PC-9 (cell line): ENCODE results near the gene ACAT2. TPM values are rescaled to one million over a fixed set of nuclear protein-coding genes. Genes with fewer than 3 reads are reported as not detected.
"Not testable (repeated sequence)": the region's sequence is repeated elsewhere in the genome, so short reads cannot be mapped to it uniquely, and the experiment has no call there.

ENCODE experiments used
- BruUV-seq: library from RNA; stranded (reverse); fragments of 400-500 nt; replicated peaks from 2 replicates; lab custom pipeline; 2021; lab: Mats Ljungman, UMichigan
- CTCF ChIA-PET: fragments of 300-600 bp; sonication (Branson Sonifier 250); formaldehyde crosslinking; loops from one replicate; lab custom pipeline; 2022; ENCODE audit warnings: antibody characterized with exemption; lab: Charles Lee
- POLR2A ChIA-PET: fragments of 300-600 bp; sonication (Branson Sonifier 250); formaldehyde crosslinking; loops from one replicate; lab custom pipeline; 2022; ENCODE audit warnings: antibody characterized with exemption; ENCODE audit not compliant: unreplicated experiment; lab: Charles Lee
- DNase-seq, 2 experiments: peaks; one replicate each; pipeline versions ENCODE4 v3.0.0 to v3.0.0-alpha.2; 2015 to 2022; ENCODE audit warnings: mixed read lengths in 1 of 2
- H2AFZ ChIP-seq: fragments of 200-600 bp; sonication (generic); 2 replicates; pipeline ENCODE4 v1.8.1; 2017; ENCODE audit warnings: antibody characterized with exemption
- H3F3A ChIP-seq: fragments of 200-600 bp; sonication (generic); 2 replicates; pipeline ENCODE4 v1.8.1; 2017; ENCODE audit warnings: antibody characterized with exemption, mild to moderate bottlenecking, low read depth; ENCODE audit not compliant: insufficient read depth
- H3K27ac ChIP-seq: fragments of 200-600 bp; sonication (generic); 2 replicates; pipeline ENCODE4 v1.6.1; 2016; ENCODE audit warnings: mixed run types
- H3K27me3 ChIP-seq: fragments of 200-600 bp; sonication (generic); 2 replicates; pipeline ENCODE4 v1.6.1; 2016; ENCODE audit warnings: low read depth, mixed run types; ENCODE audit not compliant: insufficient read depth
- H3K36me3 ChIP-seq: fragments of 200-600 bp; sonication (generic); 2 replicates; pipeline ENCODE4 v1.6.1; 2016; ENCODE audit warnings: low read depth, mixed run types
- H3K4me1 ChIP-seq: fragments of 200-600 bp; sonication (generic); replicated peaks from 2 replicates; pipeline ENCODE4 v1.6.1; 2016; ENCODE audit warnings: mixed run types; ENCODE audit not compliant: insufficient read depth
- H3K4me2 ChIP-seq: fragments of 200-600 bp; sonication (generic); 2 replicates; pipeline ENCODE4 v1.6.1; 2017; ENCODE audit warnings: mixed run types
- H3K4me3 ChIP-seq: fragments of 200-600 bp; sonication (generic); 2 replicates; pipeline ENCODE4 v1.6.1; 2016; ENCODE audit warnings: mixed run types
- H3K79me2 ChIP-seq: fragments of 200-600 bp; sonication (generic); 2 replicates; pipeline ENCODE4 v1.6.1; 2017; ENCODE audit warnings: low read depth, mixed run types
- H3K9me2 ChIP-seq: fragments of 200-600 bp; sonication (generic); 2 replicates; pipeline ENCODE4 v1.8.1; 2017; ENCODE audit warnings: mild to moderate bottlenecking; ENCODE audit not compliant: insufficient read depth
- H3K9me3 ChIP-seq: fragments of 200-600 bp; sonication (generic); 2 replicates; pipeline ENCODE4 v1.8.1; 2016; ENCODE audit warnings: low read depth; ENCODE audit not compliant: insufficient read depth
- H4K20me1 ChIP-seq: fragments of 200-600 bp; sonication (generic); 2 replicates; pipeline ENCODE4 v1.8.1; 2017; ENCODE audit not compliant: insufficient read depth
- CTCF ChIP-seq: fragments of 200-600 bp; sonication (generic); conservative IDR thresholded peaks from 2 replicates; pipeline ENCODE4 v1.6.1; 2017; ENCODE audit warnings: mixed run types, antibody characterized with exemption, mild to moderate bottlenecking, moderate library complexity
- EZH2 ChIP-seq: fragments of 200-600 bp; sonication (generic); IDR thresholded peaks from 2 replicates; pipeline ENCODE4 v1.8.0; 2017; ENCODE audit warnings: antibody characterized with exemption, low read depth
- intact Hi-C: fragments of 100-400 bp; cut with micrococcal nuclease; formaldehyde crosslinking; loops from one replicate; pipeline ENCODE4 v1.10.0; 2022; ENCODE audit not compliant: unreplicated experiment
- total RNA-seq: library from RNA; stranded (reverse); gene quantifications from 2 replicates; pipeline ENCODE4 v1.2.3, GENCODE V29; 2021

ACAT2 gene
- total RNA-seq, 1 experiment from 2014 or later: 71.0 TPM

- Histone ChIP-seq H3K4me2 (peak within 1 kb of the TSS; percentile 98), H3K9me3 (no peaks in the 10 kb centered on the region), H2AFZ (peak within 1 kb of the TSS; percentile 93), H3F3A (peaks cover 19% of the 10 kb centered on the region), H3K4me3 (peak within 1 kb of the TSS; percentile 86), H3K79me2 (peaks cover 80% of the 10 kb centered on the region), H3K27me3 (no peaks in the 10 kb centered on the region), H3K4me1 (peaks cover 25% of the 10 kb centered on the region), H3K36me3 (peaks cover 26% of the 10 kb centered on the region), H3K27ac (peak within 1 kb of the TSS; percentile 82), H4K20me1 (peaks cover 32% of the 10 kb centered on the region), H3K9me2 (no peaks in the 10 kb centered on the region)
- TF ChIP-seq CTCF (no peak), EZH2 (no peak)
- intact Hi-C loops: loop anchor here (2.0 kb wide), 1 partner anchor 64 kb away; the partner anchor contains the start of gene WTAP
- POLR2A ChIA-PET: interaction anchor here (0.6 to 0.7 kb wide), 6 partner anchors 11 to 790 kb away, joined by 3 to 10 read pairs (median 3); partner anchors contain the start of genes ACAT2 and RSPH3
- CTCF ChIA-PET: interaction anchor here (0.7 kb wide), 1 partner anchor 17 kb away, joined by 4 read pairs; no protein-coding TSS in a partner anchor
- BruUV-seq: TSS peak; percentile 53
- peak; percentile 74 to 95 for DNase-seq
These were observed 28.5 kb downstream of the ACAT2 start, which contains the start of gene MRPL18 for GRCh38 chr6:159790149-159790955. Gene MRPL18, plus strand, starts transcription at chr6:159790467. Its CDS starts 121 bp downstream, at chr6:159790588.

- H3K27me3 ChIP-seq: no peaks in the 10 kb centered on the region
- peaks cover 15% of the 10 kb centered on the region for H3F3A ChIP-seq
- no peaks in the 10 kb centered on the region for H3K9me2 ChIP-seq
- peaks cover 25% of the 10 kb centered on the region for H3K4me1 ChIP-seq
- peaks cover 73% of the 10 kb centered on the region for H3K79me2 ChIP-seq
- CTCF ChIA-PET: no interaction called here
- H3K4me2 ChIP-seq: peak overlapping the region; percentile 98
- intact Hi-C loops: loop anchor here (2.0 kb wide), 1 partner anchor 64 kb away; the partner anchor contains the start of gene WTAP
- BruUV-seq: no TSS peak
- H3K4me3 ChIP-seq: peak overlapping the region; percentile 86
- no peaks in the 10 kb centered on the region for H3K9me3 ChIP-seq
- POLR2A ChIA-PET: interaction anchor here (0.6 kb wide), 1 partner anchor 73 kb away, joined by 8 read pairs; no protein-coding TSS in a partner anchor
- DNase-seq: no peak
- H4K20me1 ChIP-seq: peaks cover 27% of the 10 kb centered on the region
- H2AFZ ChIP-seq: peak overlapping the region; percentile 93
- TF ChIP-seq CTCF (no peak), EZH2 (no peak)
- H3K27ac ChIP-seq: peak overlapping the region; percentile 82
- peaks cover 19% of the 10 kb centered on the region for H3K36me3 ChIP-seq
These were observed 29.2 kb downstream of the ACAT2 start for GRCh38 chr6:159790956-159791598.

GRCh38 chr6:159794976-159795375, 33.1 kb downstream of the ACAT2 start:
- H2AFZ ChIP-seq, POLR2A ChIA-PET, H3K9me2 ChIP-seq, intact Hi-C loops, H3K4me2 ChIP-seq, BruUV-seq, H3K4me3 ChIP-seq, DNase-seq, H3K9me3 ChIP-seq, CTCF ChIA-PET, H4K20me1 ChIP-seq, H3K27me3 ChIP-seq: not testable (repeated sequence)
- H3F3A ChIP-seq: peaks cover 25% of the 10 kb centered on the region
- peaks cover 17% of the 10 kb centered on the region for H3K4me1 ChIP-seq
- peak overlapping the region; percentile 24; the same call in 1 of the 2 replicates for H3K27ac ChIP-seq
- H3K36me3 ChIP-seq: peaks cover 18% of the 10 kb centered on the region
- peaks cover 39% of the 10 kb centered on the region for H3K79me2 ChIP-seq
